K562 (cell line): Measurements from ENCODE around the gene AANAT. TPM values are rescaled to one million over a fixed set of nuclear protein-coding genes. Genes with fewer than 3 reads are reported as not detected.

Source experiments
- ATAC-seq: fragments of 200-7000 bp; cut with Tn5 transposase; 3 replicates; pipeline ENCODE4 v1.9.1; 2020; ENCODE audit warnings: moderate library complexity
- BruUV-seq: library from RNA; stranded (reverse); fragments of 400-500 nt; replicated peaks from 2 replicates; lab custom pipeline; 2021; lab: Mats Ljungman, UMichigan
- CTCF ChIA-PET: fragments of 300-600 bp; formaldehyde crosslinking; extraction: SDS; loops from one replicate; lab custom pipeline; 2021; ENCODE audit warnings: low intra/inter-chr PET ratio; lab: Yijun Ruan, JAX
- POLR2A ChIA-PET: fragments of 300-600, 350-650 bp; sonication (Branson Sonifier 250); formaldehyde crosslinking; extraction: SDS; loops from one replicate; lab custom pipeline; 2021; ENCODE audit warnings: antibody characterized with exemption, inconsistent platforms; lab: Yijun Ruan, JAX
- DNase-seq, 4 experiments: peaks; one replicate each; pipeline versions ENCODE4 v3.0.0 to v3.0.0-alpha.2; 2011 to 2018; ENCODE audit warnings: low spot score in 3 of 4, mixed read lengths in 3 of 4; ENCODE audit errors: extremely low read depth in 1 of 4
- FAIRE-seq: peaks from 2 replicates; lab custom pipeline; 2011; peaks lifted over from hg19 to GRCh38; lab: Jason Lieb, UNC
- H2AFZ ChIP-seq: 2 replicates; pipeline ENCODE4 v1.6.0; 2011; ENCODE audit warnings: low read depth, low read length, control low read depth, inconsistent platforms
- H3K27ac ChIP-seq: fragments of 200-600 bp; 3 replicates; pipeline ENCODE4 v1.8.0; 2011; ENCODE audit warnings: low read depth, mild to moderate bottlenecking, control low read depth, inconsistent platforms, low read length, moderate library complexity, mixed read lengths; ENCODE audit errors: extremely low read depth
- H3K27me3 ChIP-seq, 2 experiments: fragments of 300-600 bp in 1 of 2; 2 replicates in 1 of 2; 3 replicates in 1 of 2; pipeline versions ENCODE4 v1.6.0 to v1.8.0; 2011; ENCODE audit warnings: inconsistent platforms in 2 of 2, low read length in 2 of 2, mild to moderate bottlenecking in 1 of 2, mixed read lengths in 1 of 2, moderate library complexity in 1 of 2; ENCODE audit not compliant: control insufficient read depth in 2 of 2, insufficient read depth in 2 of 2
- H3K36me3 ChIP-seq: fragments of 300-600 bp; 3 replicates; pipeline ENCODE4 v1.8.0; 2011; ENCODE audit warnings: mild to moderate bottlenecking, low read length, inconsistent platforms; ENCODE audit not compliant: control insufficient read depth, insufficient read depth
- H3K4me1 ChIP-seq, 2 experiments: fragments of 200-600 bp in 1 of 2; replicated peaks in 1 of 2; 2 replicates in 1 of 2; 3 replicates in 1 of 2; pipeline versions ENCODE4 v1.5.1 to v1.8.0; 2011; ENCODE audit warnings: inconsistent platforms in 2 of 2, low read length in 2 of 2, mild to moderate bottlenecking in 1 of 2, mixed read lengths in 1 of 2, moderate library complexity in 1 of 2; ENCODE audit not compliant: control insufficient read depth in 2 of 2, insufficient read depth in 2 of 2
- H3K4me2 ChIP-seq: 2 replicates; pipeline ENCODE4 v1.6.1; 2011; ENCODE audit warnings: low read length, control low read depth, inconsistent platforms, mixed read lengths; ENCODE audit not compliant: insufficient read depth
- H3K4me3 ChIP-seq: fragments of 200-600 bp; sonication (generic), shearing (Covaris generic); 2 replicates; pipeline ENCODE4 v1.5.1; 2016; ENCODE audit warnings: control low read depth, inconsistent platforms
- H3K79me2 ChIP-seq: fragments of 200-600 bp; 3 replicates; pipeline ENCODE4 v1.8.0; 2011; ENCODE audit warnings: low read length, inconsistent platforms; ENCODE audit not compliant: control insufficient read depth, insufficient read depth
- H3K9ac ChIP-seq, 2 experiments: 2 replicates each; pipeline versions ENCODE4 v1.6.0 to v1.6.1; 2011; ENCODE audit warnings: low read depth in 2 of 2, low read length in 2 of 2, control low read depth in 1 of 2, inconsistent platforms in 1 of 2, mild to moderate bottlenecking in 1 of 2, mixed read lengths in 1 of 2; ENCODE audit not compliant: insufficient read depth in 1 of 2
- H3K9me1 ChIP-seq: one replicate; pipeline ENCODE4 v1.6.0; 2011; ENCODE audit warnings: inconsistent platforms, mild to moderate bottlenecking, low read length, moderate library complexity; ENCODE audit not compliant: control insufficient read depth, insufficient read depth
- H3K9me3 ChIP-seq: replicated peaks from 2 replicates; pipeline ENCODE4 v1.5.1; 2011; ENCODE audit warnings: low read depth, low read length, inconsistent platforms; ENCODE audit not compliant: control insufficient read depth, insufficient read depth
- H4K20me1 ChIP-seq: replicated peaks from 2 replicates; pipeline ENCODE4 v1.6.1; 2011; ENCODE audit warnings: low read length, inconsistent platforms, mixed read lengths; ENCODE audit not compliant: control insufficient read depth, insufficient read depth
- CC2D1A ChIP-seq: fragments of 450-650 bp; IDR thresholded peaks from 2 replicates; pipeline ENCODE4 v1.6.1; 2017; ENCODE audit warnings: mild to moderate bottlenecking
- HMGN3 ChIP-seq: IDR thresholded peaks from 2 replicates; pipeline ENCODE4 v1.6.1; 2011; ENCODE audit warnings: borderline replicate concordance, low read depth, mild to moderate bottlenecking, mixed read lengths, low read length; ENCODE audit not compliant: insufficient read length; ENCODE audit errors: extremely low read depth
- MTA1 ChIP-seq: fragments of 450-650 bp; IDR thresholded peaks from 2 replicates; pipeline ENCODE4 v1.6.1; 2017; ENCODE audit warnings: borderline replicate concordance
- WGBS: fragments of 100-300 bp; shearing (Covaris generic); methylation state at CpG from one replicate; pipeline ENCODE4 v1.1.6; 2016; ENCODE audit warnings: low coverage, mixed read lengths; ENCODE audit not compliant: insufficient coverage; ENCODE audit errors: missing lambda C conversion rate; 5-methylcytosine and 5-hydroxymethylcytosine counted together
- in situ Hi-C: fragments of 300-500 bp; cut with MboI; formaldehyde crosslinking; loops from 4 replicates; pipeline ENCODE4 v1.15.0; 2018; ENCODE audit warnings: inconsistent platforms, mixed read lengths
- intact Hi-C: fragments of 100-400 bp; cut with micrococcal nuclease; formaldehyde crosslinking; loops from 2 replicates; pipeline ENCODE4 v1.14.2; 2022
- polyA plus RNA-seq, 8 experiments: library from polyadenylated mRNA; depleted of rRNA in 4 of 8; stranded (reverse) in 5 of 8; unstranded in 3 of 8; fragments of >200 nt; fragmentation: Nextera tagmentation in 2 of 8; fragmentation: Illumina TruSeq in 1 of 8; extraction: Ambion mirVana in 2 of 8; extraction: Trizol in 1 of 8; gene quantifications; 2 replicates each; pipeline versions ENCODE4 v1.2.1 to v1.2.3, GENCODE V29; 2011 to 2014; ENCODE audit warnings: inconsistent platforms in 1 of 8, missing spikeins in 1 of 8
- total RNA-seq, 7 experiments: library from RNA; depleted of rRNA in 6 of 7; stranded (reverse); fragments of >200 nt in 6 of 7; fragmentation: Illumina TruSeq in 2 of 7; extraction: Trizol in 2 of 7; gene quantifications; 2 replicates each; pipeline versions ENCODE4 v1.2.1 to v1.2.3, GENCODE V29; 2011 to 2021; ENCODE audit warnings: low replicate concordance in 1 of 7
- TF ChIP-seq, protein P1 (sequence below): sonication (generic); formaldehyde crosslinking; IDR thresholded peaks from 2 replicates; pipeline ENCODE4 v1.8.0; 2022; ENCODE audit warnings: missing genetic modification reagents, mild to moderate bottlenecking, moderate library complexity, borderline replicate concordance
- TF ChIP-seq, protein P2 (sequence below): sonication (generic); formaldehyde crosslinking; IDR thresholded peaks from 2 replicates; pipeline ENCODE4 v1.8.0; 2022; ENCODE audit warnings: mild to moderate bottlenecking, missing genetic modification reagents

The AANAT gene
- total and polyA plus RNA-seq, 9 of the 15 experiments (the other 6 are each of a cell fraction or from before 2014, with no cell fraction given): not detected

DNA sequence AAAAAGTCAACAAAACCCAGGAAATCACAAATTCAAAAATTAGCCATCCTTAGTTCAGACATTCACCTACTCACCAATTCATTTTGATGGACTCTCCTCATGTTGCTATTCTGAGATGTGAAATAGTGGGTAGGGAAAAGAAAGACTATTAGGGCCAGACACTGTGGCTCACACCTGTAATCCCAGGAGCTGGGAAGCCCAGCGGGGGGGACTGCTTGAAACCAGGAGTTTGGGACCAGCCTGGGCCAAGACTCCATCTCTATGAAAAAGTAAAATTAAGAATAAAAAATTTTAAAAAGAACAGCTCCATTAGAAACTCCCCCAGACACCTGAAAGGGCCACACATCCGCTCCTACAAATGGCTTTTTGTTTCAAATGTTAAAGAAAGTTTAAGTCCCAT lies 35.9 kb upstream of the AANAT start:
- intact Hi-C loops: no loop called here
- H3K4me1 ChIP-seq: no peaks in the 10 kb centered on the region; a peak in 2 of 5 replicates
- H2AFZ ChIP-seq: no peak overlapping the region
- H3K27me3 ChIP-seq: no peaks in the 10 kb centered on the region
- H3K4me2 ChIP-seq: no peak overlapping the region
- no TSS peak for BruUV-seq
- FAIRE-seq (no peak), DNase-seq (no peak), ATAC-seq (no peak)
- no peaks in the 10 kb centered on the region for H3K9me1 ChIP-seq
- H3K9me3 ChIP-seq: no peaks in the 10 kb centered on the region
- H3K36me3 ChIP-seq: peaks cover 4% of the 10 kb centered on the region; the same call in 1 of the 3 replicates
- ChIA-PET POLR2A (interaction anchor here (1.5 kb wide), 1 partner anchor 17 kb away, joined by 4 read pairs; no protein-coding TSS in a partner anchor), CTCF (no interaction called here)
- in situ Hi-C loops: no loop called here
- H3K27ac ChIP-seq: no peak overlapping the region
- no peak overlapping the region for H3K4me3 ChIP-seq
- WGBS: 66% methylated on average over 2 of the region's 2 CpGs
- peaks cover 54% of the 10 kb centered on the region for H3K79me2 ChIP-seq
- no peak overlapping the region for H3K9ac ChIP-seq
- peaks cover 16% of the 10 kb centered on the region; the same call in 1 of the 2 replicates for H4K20me1 ChIP-seq
- TF ChIP-seq, protein P1, sequence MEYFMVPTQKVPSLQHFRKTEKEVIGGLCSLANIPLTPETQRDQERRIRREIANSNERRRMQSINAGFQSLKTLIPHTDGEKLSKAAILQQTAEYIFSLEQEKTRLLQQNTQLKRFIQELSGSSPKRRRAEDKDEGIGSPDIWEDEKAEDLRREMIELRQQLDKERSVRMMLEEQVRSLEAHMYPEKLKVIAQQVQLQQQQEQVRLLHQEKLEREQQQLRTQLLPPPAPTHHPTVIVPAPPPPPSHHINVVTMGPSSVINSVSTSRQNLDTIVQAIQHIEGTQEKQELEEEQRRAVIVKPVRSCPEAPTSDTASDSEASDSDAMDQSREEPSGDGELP (CRISPR knock-in tag): no peak
- no peak for TF ChIP-seq MTA1
- no peak for TF ChIP-seq CC2D1A
- no peak for TF ChIP-seq HMGN3
- TF ChIP-seq, protein P2, sequence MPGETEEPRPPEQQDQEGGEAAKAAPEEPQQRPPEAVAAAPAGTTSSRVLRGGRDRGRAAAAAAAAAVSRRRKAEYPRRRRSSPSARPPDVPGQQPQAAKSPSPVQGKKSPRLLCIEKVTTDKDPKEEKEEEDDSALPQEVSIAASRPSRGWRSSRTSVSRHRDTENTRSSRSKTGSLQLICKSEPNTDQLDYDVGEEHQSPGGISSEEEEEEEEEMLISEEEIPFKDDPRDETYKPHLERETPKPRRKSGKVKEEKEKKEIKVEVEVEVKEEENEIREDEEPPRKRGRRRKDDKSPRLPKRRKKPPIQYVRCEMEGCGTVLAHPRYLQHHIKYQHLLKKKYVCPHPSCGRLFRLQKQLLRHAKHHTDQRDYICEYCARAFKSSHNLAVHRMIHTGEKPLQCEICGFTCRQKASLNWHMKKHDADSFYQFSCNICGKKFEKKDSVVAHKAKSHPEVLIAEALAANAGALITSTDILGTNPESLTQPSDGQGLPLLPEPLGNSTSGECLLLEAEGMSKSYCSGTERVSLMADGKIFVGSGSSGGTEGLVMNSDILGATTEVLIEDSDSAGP (CRISPR knock-in tag): no peak
- TF ChIP-seq, all 486 proteins: peak for 0
